Stimulated activated CD4-positive, alpha-beta T cell treated with anti-CD3 and anti-CD28 coated beads, Interleukin-12 subunit alpha, Interleukin-12 subunit beta, amount 100 ng/mL, for 4 hours (primary cell): ENCODE results near the gene DNAH7.
"Not testable (repeated sequence)": the region's sequence is repeated elsewhere in the genome, so short reads cannot be mapped to it uniquely, and the experiment has no call there.

Experiments
- DNase-seq: peaks from one replicate; pipeline ENCODE4 v3.0.0-alpha.2; 2020

Gene DNAH7

DNA sequence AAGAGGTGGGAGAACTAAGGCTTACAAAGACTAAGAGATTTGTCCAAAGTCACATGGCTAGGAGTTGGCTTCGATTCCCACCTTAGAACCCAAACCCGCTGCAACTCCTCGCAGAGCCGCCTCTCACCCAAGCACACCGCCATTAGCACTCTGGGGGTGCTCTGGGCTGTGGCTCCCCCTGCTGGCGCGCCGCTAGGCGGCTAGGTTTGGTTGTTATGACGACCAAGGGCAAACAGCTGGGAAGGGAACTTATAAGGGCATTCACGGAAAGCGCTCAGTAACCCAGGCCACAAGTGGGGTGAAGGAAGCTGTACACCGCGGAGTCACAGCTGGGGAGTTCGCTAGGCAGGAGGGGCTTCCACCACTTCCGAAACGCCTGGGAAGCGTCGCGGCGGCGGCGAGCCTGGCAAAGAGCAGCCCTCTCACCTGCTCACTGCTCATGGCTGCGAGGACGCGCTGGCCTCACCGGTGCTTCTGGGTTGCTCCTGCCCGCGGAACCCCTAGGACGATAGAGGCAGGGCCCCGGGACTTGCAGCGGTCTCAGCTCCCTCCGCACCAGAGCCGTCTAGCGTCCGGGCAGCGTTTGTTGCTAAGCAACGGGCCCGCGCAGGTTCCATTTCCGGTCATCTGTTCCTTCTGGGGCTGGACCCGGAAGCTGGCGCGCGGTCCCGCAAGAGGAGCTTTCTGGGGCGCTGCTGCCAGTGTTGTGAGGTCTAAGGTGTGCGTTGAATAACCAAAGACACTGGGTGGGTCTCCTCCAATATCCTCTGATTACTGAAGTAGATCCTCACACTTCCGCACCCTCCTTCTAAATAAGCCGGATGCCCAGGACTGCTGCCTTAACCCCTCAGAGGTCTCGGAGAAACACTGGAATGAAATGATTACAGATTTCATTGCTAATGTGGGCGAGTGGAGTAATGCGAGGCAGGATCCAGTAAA lies at the start of gene DNAH7:
Gene DNAH7, minus strand, starts transcription at position 567 of the 939 bp plus-strand sequence. Its CDS starts 126 bp downstream, at position 441.
- peak; percentile 86 for DNase-seq

DNA sequence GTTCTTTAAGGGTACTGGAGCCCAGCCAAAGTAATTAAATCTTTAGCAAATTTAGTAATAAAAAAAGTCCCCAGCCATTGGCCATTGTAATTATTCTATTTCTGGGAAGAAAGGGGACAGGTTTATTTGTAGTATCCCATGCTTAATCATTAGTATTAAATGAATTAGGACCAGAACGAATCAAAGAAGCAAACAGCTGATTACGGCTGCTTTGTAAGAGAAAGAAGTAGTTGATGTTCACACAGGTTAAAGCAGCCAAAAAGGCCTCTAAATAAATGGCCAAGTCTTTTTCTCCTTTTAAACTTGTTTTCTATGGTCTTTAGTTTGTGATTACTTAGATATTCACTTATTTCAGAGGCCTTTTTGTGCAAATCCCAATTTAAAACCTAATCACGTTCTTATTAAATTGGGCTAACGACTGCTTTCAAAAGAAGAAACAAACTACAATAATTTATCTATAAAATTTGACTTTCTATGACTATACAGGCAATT lies 48.6 kb upstream of the DNAH7 start:
- DNase-seq: no peak

DNA sequence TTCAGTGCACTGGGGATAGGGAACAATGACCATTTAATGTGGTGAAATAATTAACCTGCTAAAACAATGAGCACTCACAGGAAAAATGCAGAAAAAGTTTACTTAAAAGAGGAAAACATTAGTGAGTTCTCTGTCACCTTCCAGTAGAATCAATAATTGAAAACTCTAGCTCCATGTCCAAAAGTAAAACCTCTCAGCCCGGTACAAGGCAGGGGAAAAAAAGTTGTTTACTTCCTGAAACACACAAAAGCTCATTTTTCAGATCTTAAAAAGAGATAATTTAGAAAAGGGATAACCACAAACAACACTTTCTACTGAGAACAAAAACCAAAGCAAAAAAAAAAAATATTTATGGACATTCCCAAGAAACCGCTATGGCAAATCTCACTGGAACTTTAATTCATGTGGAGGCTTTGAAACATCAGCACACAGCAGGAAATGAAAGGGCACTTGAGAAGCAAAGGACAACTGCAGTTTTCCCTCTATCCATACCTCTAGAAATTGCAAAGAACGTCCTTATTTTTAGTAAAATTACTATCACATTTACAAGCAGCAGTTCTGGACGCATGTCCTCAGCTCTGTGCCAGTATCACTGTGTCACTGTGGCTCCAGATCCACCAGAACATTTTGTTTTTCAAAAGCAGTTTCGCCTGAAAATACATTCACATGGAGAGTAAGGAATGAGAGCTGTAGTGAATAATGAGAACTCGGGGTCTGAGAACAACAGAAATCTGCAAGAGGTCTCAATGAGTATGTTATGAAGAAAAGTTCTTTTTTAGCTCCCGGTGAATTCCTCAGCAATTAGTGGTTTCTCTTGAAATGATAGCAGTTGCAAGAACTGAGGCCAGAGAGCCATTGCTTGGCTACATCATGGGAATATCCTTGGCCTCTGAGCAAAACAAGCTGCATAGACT lies 44.7 kb upstream of the DNAH7 start:
- no peak for DNase-seq

DNA sequence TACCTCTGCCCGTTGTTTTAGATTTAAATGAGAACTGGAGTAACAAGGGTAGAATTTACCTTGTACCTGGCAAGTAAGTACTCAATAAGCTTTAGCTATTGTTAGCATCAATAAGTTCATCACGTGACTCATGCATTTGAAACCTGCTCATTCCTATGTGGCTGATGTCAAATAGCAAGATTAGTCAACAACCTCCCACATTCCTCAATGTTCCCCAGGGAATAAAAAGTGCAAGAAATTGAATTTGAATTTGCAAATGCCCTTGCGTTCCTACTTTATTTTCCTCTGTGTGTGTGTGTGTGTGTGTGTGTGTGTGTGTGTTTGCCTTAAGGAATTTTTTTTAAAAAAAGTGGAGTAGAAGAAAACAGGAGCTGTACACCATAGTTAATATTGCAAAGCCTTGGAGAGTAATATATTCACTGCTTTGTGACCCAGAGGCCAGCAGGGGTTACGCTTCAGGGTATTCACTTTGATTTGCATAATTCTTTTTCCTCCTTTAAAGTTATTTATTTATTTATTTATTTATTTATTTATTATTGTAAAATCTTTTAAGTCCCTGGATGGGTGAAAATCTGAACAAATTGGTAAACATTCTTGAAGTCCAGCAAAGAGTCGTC lies 43.9 kb upstream of the DNAH7 start:
- DNase-seq: no peak

DNA sequence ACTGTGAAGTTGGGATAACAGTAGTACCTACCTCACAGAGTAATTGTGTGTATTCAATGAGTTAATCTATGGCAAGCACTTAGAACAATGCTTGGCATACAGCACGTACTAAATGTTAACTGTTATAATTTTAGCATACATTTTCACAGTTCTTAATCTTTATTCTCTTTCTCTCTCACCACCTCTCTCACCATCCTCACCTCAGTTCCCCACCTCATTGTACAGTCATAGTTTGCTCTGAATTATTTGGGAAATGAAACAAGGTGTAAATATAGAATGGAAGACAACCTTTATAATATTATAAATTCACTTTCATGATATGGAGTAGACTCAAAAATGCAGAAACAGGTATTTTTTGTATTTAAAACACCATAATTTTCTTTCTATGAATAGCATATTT lies 40.0 kb upstream of the DNAH7 start:
- no peak for DNase-seq

DNA sequence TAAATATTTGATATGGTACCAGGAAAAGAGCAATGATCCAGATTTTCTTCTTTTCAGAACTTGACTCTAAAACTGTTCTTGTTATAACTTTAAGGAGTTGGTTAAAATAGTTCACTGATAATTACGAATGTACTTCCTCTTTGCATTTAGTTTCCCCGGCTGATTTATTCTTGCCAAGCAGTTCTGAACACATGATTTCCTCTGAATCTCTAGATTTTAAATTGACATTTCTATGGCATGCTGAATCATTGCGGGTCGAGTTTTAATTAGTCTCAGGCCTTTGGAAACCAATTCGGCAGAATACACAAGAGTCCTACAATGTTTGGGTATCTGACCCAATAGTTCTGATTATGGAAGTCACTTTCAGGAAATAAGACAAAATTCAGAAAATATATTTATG lies 37.3 kb upstream of the DNAH7 start:
- no peak for DNase-seq

DNA sequence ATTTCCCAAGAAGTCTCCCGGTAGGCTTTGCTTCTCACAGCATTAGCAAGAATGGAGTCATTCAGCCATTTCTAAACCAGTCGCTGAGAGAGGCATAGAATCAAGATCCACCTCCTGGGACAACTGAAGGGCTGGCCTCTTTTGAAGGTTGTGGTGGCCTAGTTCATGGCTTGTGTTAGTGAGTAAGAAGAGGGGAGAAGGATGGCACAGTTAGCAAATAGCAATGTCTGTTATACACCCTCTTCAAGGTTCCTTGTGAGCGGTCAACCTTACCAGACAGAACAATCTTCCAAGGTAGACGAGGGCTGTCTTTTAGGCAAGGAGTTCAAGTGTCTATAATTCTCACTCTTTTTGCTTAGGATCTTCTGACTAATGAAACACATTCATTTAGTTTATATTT lies 35.4 kb upstream of the DNAH7 start:
- DNase-seq: no peak

DNA sequence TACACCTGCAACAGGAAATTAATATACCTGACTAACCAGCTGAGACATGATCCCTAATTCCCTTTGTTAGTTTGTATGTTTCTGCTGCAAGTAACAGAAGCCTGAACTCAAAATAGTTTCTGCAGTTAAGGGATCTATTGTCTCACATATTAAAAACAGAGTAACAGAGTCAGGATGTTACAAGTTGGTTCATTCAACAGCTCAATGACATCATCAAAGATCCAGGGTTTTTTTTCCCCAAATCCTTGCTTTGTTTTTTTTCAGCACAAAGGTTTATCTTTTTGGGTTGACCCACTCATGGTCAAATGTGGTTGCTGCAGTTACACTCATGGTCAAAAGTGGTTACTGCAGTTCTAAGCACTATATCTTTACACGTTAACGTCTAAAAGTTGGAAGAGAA lies 35.0 kb upstream of the DNAH7 start:
- no peak for DNase-seq

DNA sequence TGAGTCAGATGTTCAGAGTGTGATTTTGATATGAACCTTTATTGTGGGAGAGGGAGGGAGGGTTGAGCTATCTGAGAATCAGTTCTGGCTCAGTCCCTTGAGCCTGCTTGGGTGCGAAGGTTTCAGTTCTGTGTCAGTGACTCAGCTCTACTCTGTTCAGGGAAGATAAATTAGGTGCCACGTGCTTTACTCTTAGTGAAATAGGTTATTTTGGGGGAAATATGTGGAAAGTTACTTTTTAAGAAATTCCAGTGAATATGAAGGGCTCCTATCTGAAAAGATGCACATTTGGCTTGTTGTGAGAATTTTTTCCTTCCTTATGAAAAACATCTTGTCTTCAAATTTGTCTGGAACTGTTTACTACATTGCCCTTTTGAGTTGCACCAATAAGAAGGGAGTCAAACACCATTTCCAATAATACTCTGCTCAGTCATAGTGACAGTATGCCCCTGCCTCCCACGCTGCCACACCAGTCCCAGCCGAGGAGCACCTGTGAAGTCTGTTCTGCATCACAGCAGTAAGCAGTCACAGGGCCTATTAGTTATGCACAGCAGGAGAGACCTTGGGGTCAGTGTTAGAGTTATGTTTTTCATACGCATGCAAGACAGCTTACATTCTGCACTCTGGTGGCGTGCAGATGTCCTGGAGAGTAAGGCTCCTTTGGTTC lies 32.8 kb upstream of the DNAH7 start:
- DNase-seq: peak; percentile 8

DNA sequence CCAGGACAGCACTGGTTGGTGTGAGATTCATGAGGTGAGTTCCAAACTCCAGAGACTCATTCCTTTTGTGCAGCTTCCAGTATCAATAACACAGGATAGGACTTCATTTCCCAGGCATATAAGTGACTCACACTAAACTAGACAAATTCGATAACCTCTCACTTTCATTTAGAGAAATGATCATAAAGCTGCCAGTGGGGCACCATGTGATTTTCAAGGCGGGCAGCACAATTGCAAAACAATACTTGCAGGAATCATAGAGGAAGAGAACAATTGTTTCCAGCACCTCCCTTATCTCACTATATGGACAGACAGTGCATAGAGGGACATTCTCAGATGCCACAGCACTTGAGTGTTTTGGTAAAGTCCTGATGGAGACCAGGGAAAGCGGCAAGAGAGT lies 31.3 kb upstream of the DNAH7 start:
- no peak for DNase-seq

DNA sequence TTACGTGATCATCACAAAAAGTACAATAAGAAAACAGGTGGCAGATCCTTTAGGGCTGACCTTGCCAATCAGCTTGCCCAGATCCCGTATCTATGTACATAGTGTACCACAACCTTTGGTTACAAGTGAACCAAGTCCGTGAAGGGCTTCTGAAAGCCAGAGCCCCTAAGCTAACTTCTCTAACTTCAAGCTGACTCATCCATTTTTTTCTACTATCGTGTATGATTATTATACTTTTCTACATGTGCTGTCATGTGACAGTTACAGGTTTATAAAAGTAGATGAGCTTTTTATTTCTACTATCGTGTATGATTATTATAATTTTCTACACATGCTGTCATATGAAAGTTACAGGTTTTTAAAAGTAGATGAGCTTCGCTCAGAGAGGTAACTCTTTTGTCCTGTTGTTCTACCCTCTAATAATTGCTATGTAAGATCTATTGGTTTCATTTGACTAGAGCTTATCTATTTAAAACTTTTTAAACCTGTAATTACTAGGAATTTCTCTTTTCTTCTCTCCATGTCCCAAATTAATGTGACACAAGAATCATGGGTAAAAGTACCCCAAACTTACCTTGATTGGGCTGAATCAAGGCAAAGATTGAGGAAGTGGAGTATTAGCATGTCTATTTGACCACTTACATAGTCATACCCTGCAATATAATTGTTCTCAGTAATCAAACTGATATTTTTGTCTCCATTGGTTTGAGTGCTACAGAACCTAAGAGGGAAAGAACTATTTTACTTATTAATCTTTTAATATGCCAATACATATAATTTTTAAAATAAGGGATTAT lies 29.4 kb upstream of the DNAH7 start:
- no peak for DNase-seq

DNA sequence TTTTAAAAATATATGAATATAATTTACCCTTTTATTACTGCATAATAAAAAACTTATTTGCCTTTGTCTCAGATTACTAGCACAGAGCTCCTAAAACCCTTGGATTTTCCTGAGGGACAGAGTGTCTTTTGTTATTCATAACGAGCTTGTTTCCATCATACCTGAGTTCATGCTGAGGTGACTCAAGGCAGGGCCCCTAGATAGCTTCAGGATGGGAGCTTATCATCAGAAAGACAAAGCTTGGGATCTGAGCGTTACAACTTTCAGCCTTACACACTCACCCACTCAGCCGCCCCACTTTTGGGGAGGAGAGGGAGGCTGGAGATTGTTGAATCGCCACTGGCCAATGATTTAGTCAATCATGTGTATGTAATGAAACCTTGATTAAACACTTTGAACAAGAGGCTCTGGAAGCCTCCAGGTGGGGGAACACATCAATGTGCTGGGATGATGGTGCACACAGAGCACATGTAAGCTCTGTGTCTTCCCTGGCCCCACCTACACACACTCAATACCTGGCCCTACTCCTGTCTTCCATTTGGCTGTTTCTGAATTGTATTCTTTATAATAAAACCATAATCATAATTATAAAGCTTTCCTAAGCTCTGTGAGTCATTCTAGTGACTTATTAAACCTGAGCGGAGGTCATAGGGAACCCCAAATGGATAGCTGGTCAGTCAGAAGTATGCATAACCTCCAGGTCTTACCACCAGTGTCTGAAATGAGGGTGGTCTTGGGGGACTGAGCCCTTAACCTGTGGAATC lies 28.5 kb upstream of the DNAH7 start:
- no peak for DNase-seq

DNA sequence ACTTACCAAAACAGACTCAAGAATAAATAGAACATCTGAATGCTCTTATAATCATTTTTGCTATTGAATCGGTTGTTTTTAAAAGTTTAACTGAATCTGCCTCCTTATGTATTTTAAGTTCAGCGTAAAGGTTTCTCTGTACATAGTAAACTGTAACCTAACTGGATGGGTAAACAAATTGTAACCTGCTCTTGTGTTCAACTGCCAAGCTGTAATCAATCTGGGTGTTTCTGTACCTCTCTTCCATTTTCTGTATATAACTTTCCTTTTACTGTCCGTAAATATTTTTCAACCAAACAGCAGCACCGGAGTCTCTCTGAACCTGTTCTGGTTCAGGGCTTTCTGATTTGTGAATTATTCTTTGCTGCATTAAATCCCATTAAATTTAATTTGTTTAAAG lies 27.6 kb upstream of the DNAH7 start:
- no peak for DNase-seq

DNA sequence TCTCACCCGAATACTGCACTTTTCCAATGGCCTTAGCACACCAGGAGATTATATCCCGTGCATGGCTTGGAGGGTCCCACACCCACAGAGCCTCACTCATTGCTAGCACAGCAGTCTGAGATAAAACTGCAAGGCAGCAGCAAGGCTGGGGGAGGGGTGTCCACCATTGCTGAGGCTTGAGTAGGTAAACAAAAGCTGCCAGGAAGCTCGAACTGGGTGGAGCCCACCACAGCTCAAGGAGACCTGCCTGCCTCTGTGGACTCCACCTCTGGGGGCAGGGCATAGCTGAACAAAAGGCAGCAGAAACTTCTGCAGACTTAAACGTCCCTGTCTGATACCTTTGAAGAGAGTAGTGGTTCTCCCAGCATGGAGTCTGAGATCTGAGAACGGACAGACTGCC lies 20.8 kb upstream of the DNAH7 start:
- not testable (repeated sequence) for DNase-seq

DNA sequence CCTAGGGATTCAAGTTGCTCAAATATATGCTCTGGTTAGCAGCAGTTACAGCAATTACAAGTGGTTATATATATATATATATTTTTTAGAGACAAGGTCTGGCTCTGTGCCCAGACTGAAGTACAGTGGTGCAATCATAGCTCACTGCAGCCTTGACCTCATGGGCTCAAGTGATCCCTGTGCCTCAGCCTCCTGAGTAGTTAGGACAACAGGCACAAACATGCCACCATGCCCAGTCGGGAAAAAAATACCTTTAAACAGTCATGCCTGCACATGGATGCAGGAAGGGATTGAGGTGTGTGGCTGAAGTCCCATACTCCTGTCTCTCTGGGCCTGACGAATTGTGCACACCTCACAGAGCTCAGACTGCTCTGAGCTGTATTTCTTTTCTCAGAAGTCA lies 19.6 kb upstream of the DNAH7 start:
- DNase-seq: no peak

DNA sequence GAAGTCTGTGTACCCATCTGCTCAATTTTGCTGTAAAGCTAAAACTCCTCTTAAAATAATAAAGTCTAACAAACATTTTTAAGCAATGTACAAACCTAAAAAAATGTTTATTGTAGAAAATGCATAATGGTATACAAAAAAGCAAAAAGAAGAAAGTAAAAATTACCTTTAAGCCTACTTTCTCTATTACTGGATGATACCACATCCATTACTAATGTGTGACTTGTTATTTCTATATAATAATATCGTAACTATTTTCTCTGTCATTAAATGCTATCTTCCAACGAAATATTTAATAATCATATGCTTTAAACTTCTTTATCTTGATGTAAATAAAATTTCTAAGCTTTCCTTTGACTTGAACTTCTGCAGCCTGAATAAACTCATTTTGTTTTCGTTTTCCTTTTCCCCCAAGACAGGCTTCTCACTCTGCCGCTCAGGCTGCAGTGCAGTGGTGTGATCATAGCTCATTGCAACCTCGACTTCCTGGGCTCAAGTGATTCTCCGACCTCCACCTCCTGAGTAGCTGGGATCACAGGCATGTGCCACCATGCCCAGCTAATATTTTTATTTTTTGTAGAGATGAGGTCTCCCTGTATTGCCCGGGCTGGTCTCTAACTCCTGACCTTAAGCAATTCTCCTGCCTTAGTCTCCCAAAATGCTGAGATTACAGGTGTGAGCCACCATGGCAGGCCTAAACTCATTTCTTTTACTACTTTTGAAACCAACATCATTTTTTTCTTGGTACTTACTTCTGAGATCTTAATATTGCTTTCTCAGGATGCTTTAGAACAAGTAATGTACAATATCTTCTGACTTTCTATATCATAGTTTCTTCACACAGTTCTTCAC lies 18.1 kb upstream of the DNAH7 start:
- no peak for DNase-seq

DNA sequence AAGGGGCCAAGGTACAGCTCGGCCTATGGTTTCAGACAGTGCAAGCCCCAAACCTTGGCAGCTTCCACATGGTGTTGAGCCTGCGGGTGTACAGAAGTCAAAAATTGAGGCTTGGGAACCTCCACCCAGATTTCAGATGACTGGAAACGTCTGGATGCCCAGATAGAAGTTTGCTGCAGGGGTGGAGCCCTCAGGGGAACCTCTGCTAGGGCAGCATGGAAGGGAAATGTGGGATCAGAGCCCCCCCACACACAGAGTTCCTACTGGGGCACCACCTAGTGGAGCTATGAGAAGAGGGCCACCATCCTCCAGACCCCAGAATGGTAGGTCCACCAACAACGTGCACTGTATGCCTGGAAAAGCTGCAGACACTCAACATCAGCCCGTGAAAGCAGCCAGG lies 15.0 kb upstream of the DNAH7 start:
- no peak for DNase-seq

DNA sequence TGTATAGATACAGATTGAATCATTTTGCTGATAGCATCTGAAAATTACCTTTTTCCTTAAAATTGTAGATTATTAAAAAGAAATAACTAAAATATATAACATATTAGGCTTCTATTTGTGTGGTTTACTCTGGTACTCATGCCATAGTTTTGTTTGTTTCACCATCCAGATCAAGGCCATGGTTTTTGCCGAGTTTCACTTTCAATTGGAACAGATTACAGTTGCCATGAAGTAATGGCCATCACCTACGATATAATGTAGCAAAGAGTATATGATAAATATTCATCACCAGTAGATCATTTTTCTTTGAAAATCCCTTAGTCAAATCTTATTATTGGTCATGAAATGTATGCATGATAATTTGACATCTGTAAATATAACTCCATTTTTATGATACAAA lies 11.9 kb upstream of the DNAH7 start:
- no peak for DNase-seq

DNA sequence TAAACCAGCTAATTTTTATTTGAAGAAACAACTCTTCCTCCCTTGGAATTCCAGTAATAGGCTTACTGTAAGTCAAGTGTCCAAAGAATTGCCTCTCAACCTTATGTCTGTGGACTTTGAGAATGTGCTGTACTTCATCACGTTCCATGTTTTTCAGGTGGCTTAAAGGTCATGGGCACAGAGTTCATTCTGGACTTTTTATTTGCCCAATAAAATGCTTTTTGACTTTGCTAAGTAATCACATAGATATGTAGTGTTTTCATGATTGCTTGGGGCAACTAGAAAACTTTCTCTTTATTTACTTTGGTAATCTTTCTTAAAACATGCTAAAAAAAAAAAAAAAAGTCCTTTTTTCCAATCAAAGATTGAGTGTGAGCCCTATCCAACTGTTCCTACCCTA lies 10.4 kb upstream of the DNAH7 start:
- DNase-seq: no peak

DNA sequence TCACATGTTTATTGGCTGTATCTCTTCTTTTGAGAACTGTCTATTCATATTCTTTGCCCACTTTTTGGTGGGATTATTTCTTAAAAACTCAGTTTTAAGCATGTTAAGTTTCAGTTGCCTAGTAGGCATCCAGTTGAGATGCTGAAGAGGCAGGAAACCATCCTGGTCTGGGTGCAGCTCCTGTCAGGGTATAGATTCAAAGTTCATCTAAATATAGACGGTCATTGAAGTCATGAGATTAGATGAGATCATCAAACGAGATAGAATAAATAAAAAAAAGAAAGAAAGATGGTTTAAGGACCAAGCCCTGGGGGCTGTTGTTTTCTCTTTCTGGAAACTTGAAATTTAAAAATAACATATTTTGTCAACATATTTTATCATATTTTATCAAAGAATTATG lies 9.2 kb upstream of the DNAH7 start:
- DNase-seq: no peak
